ENCODE measurements around the gene IKZF1. TPM values are rescaled to one million over a fixed set of nuclear protein-coding genes. Genes with fewer than 3 reads are reported as not detected.

Gene IKZF1
- total RNA-seq, 2 donors from 2014 or later, result 4.9 to 5.6 TPM

- Histone ChIP-seq H3K27me3 (no peaks in the 10 kb centered on the region), H3K9ac (ENCODE audit: low read depth in 2 of 2, low read length in 2 of 2) (no peak overlapping the region), H3K4me1 (no peaks in the 10 kb centered on the region), H3K4me3 (no peak overlapping the region), H3K36me3 (no peaks in the 10 kb centered on the region), H3K27ac (peak overlapping the region; percentile 24), H3K9me3 (no peaks in the 10 kb centered on the region)
- intact Hi-C loops (cut with DNase I), result no loop called here
- TF ChIP-seq CTCF (IDR thresholded peaks at IDR 0.05), result no peak
- no peak for DNase-seq
These were observed 35.5 kb downstream of the IKZF1 start for GRCh38 chr7:50339990-50340500.

GRCh38 chr7:50341724-50342123, 37.2 kb downstream of the IKZF1 start:
- Histone ChIP-seq H3K9ac (ENCODE audit: low read depth in 2 of 2, low read length in 2 of 2) (no peak overlapping the region), H3K27me3 (no peaks in the 10 kb centered on the region), H3K4me3 (no peak overlapping the region), H3K36me3 (no peaks in the 10 kb centered on the region), H3K4me1 (no peaks in the 10 kb centered on the region), H3K27ac (no peak overlapping the region), H3K9me3 (no peaks in the 10 kb centered on the region)
- intact Hi-C loops (cut with DNase I), result no loop called here
- no peak for TF ChIP-seq CTCF (IDR thresholded peaks at IDR 0.05)
- DNase-seq, result no peak

GRCh38 chr7:50342616-50343114, 38.1 kb downstream of the IKZF1 start:
- no peak overlapping the region for H3K9ac ChIP-seq (ENCODE audit: low read depth in 2 of 2, low read length in 2 of 2)
- no peaks in the 10 kb centered on the region for H3K36me3 ChIP-seq
- H3K4me1 ChIP-seq, result no peaks in the 10 kb centered on the region
- H3K27me3 ChIP-seq, result no peaks in the 10 kb centered on the region
- TF ChIP-seq CTCF (IDR thresholded peaks at IDR 0.05), result no peak
- no peaks in the 10 kb centered on the region for H3K9me3 ChIP-seq
- no peak for DNase-seq
- intact Hi-C loops (cut with DNase I), result no loop called here
- H3K27ac ChIP-seq, result no peak overlapping the region
- no peak overlapping the region for H3K4me3 ChIP-seq

GRCh38 chr7:50346545-50347497, 42.3 kb downstream of the IKZF1 start:
- Histone ChIP-seq H3K36me3 (no peaks in the 10 kb centered on the region), H3K27me3 (no peaks in the 10 kb centered on the region), H3K27ac (peak overlapping the region; percentile 18), H3K4me1 (no peaks in the 10 kb centered on the region), H3K4me3 (no peak overlapping the region), H3K9me3 (no peaks in the 10 kb centered on the region), H3K9ac (ENCODE audit: low read depth in 2 of 2, low read length in 2 of 2) (no peak overlapping the region)
- TF ChIP-seq CTCF (IDR thresholded peaks at IDR 0.05), result no peak
- intact Hi-C loops (cut with DNase I), result no loop called here
- DNase-seq, result no peak

GRCh38 chr7:50347693-50348092, 43.2 kb downstream of the IKZF1 start:
- Histone ChIP-seq H3K27ac (no peak overlapping the region), H3K9ac (ENCODE audit: low read depth in 2 of 2, low read length in 2 of 2) (no peak overlapping the region), H3K36me3 (no peaks in the 10 kb centered on the region), H3K4me3 (no peak overlapping the region), H3K9me3 (no peaks in the 10 kb centered on the region), H3K4me1 (no peaks in the 10 kb centered on the region), H3K27me3 (no peaks in the 10 kb centered on the region)
- TF ChIP-seq CTCF (IDR thresholded peaks at IDR 0.05), result no peak
- DNase-seq, result no peak
- intact Hi-C loops (cut with DNase I), result no loop called here

All from colonic mucosa (tissue), 4 donors.